Measurements from ENCODE around the gene GDF7. TPM values are rescaled to one million over a fixed set of nuclear protein-coding genes. Genes with fewer than 3 reads are reported as not detected.

Gene GDF7
- total RNA-seq, 1 donor from 2014 or later, result 11.6 TPM

GRCh38 chr2:20623241-20623640 is 43.7 kb upstream of the GDF7 start:
- peak overlapping the region in 1 of 2 donors; percentile 98 for H3K27ac ChIP-seq
- H3K4me3 ChIP-seq, result no peak overlapping the region
- intact Hi-C loops (cut with DNase I), result no loop called here
- no peaks in the 10 kb centered on the region for H3K9me3 ChIP-seq
- no peak for TF ChIP-seq CTCF (IDR thresholded peaks at IDR 0.05)
- H3K36me3 ChIP-seq, result peaks cover 43 to 56% of the 10 kb centered on the region in 2 donors
- peak; percentile 1 to 57 for DNase-seq (ENCODE audit: low spot score in 2 of 2)
- peaks cover 19 to 35% of the 10 kb centered on the region in 2 donors for H3K4me1 ChIP-seq
- no peaks in the 10 kb centered on the region for H3K27me3 ChIP-seq

GRCh38 chr2:20623741-20624155 is 43.2 kb upstream of the GDF7 start:
- Histone ChIP-seq H3K4me3 (no peak overlapping the region), H3K27ac (peak overlapping the region; percentile 67 to 98), H3K27me3 (no peaks in the 10 kb centered on the region), H3K36me3 (peaks cover 43 to 56% of the 10 kb centered on the region in 2 donors), H3K9me3 (no peaks in the 10 kb centered on the region), H3K4me1 (peaks cover 14 to 30% of the 10 kb centered on the region in 2 donors)
- DNase-seq (ENCODE audit: low spot score in 2 of 2), result peak; percentile 5 to 55
- intact Hi-C loops (cut with DNase I), result no loop called here
- no peak for TF ChIP-seq CTCF (IDR thresholded peaks at IDR 0.05)

GRCh38 chr2:20624156-20624883 is 42.6 kb upstream of the GDF7 start:
- DNase-seq (ENCODE audit: low spot score in 2 of 2), result peak; percentile 6 to 62
- H3K27ac ChIP-seq, result peak overlapping the region; percentile 61 to 67
- no peak for TF ChIP-seq CTCF (IDR thresholded peaks at IDR 0.05)
- intact Hi-C loops (cut with DNase I), result no loop called here
- peaks cover 8 to 25% of the 10 kb centered on the region in 2 donors for H3K4me1 ChIP-seq
- no peaks in the 10 kb centered on the region for H3K27me3 ChIP-seq
- H3K9me3 ChIP-seq, result no peaks in the 10 kb centered on the region
- H3K36me3 ChIP-seq, result peaks cover 43 to 61% of the 10 kb centered on the region in 2 donors
- H3K4me3 ChIP-seq, result no peak overlapping the region

- Histone ChIP-seq H3K4me3 (no peak overlapping the region), H3K27me3 (no peaks in the 10 kb centered on the region), H3K27ac (peak overlapping the region; percentile 61 to 67), H3K36me3 (peaks cover 46 to 66% of the 10 kb centered on the region in 2 donors), H3K4me1 (peaks cover 4 to 18% of the 10 kb centered on the region in 2 donors), H3K9me3 (no peaks in the 10 kb centered on the region)
- intact Hi-C loops (cut with DNase I), result no loop called here
- no peak for TF ChIP-seq CTCF (IDR thresholded peaks at IDR 0.05)
- peak; percentile 2 to 60 for DNase-seq (ENCODE audit: low spot score in 2 of 2)
Observed at GRCh38 chr2:20624884-20625485, 42.0 kb upstream of the GDF7 start.

- no peaks in the 10 kb centered on the region for H3K9me3 ChIP-seq
- peaks cover 45 to 61% of the 10 kb centered on the region in 2 donors for H3K36me3 ChIP-seq
- no peaks in the 10 kb centered on the region for H3K27me3 ChIP-seq
- peak in 2 of 3 experiments; percentile 11 to 16 for TF ChIP-seq CTCF (IDR thresholded peaks at IDR 0.05)
- intact Hi-C loops (cut with DNase I), result no loop called here
- H3K4me3 ChIP-seq, result no peak overlapping the region
- H3K27ac ChIP-seq, result peak overlapping the region; percentile 61 to 67
- peak in 1 of 2 donors; percentile 76 for DNase-seq (ENCODE audit: low spot score in 2 of 2)
- peaks cover 0 to 12% of the 10 kb centered on the region in 2 donors for H3K4me1 ChIP-seq
Observed at GRCh38 chr2:20625491-20626391, 41.2 kb upstream of the GDF7 start.
